IMR-90 (cell line): ENCODE measurements around the gene KRT73. TPM values are rescaled to one million over a fixed set of nuclear protein-coding genes. Genes with fewer than 3 reads are reported as not detected.

ENCODE experiments used
- ATAC-seq: fragments of 200-7000 bp; cut with Tn5 transposase; 2 replicates; pipeline ENCODE4 v1.9.1; 2020; ENCODE audit warnings: low read depth, mild to moderate bottlenecking, moderate library complexity
- Bru-seq: library from RNA; stranded (reverse); fragments of 400-500 nt; gene quantifications from one replicate; lab custom pipeline; 2021; lab: Mats Ljungman, UMichigan
- BruChase-seq, 2 experiments: library from RNA; stranded (reverse); fragments of 400-500 nt; gene quantifications; one replicate each; lab custom pipeline; 2021; lab: Mats Ljungman, UMichigan
- BruUV-seq: library from RNA; stranded (reverse); fragments of 400-500 nt; replicated peaks from 2 replicates; lab custom pipeline; 2021; lab: Mats Ljungman, UMichigan
- CTCF ChIA-PET: fragments of 300-600 bp; formaldehyde crosslinking; extraction: SDS; loops from one replicate; lab custom pipeline; 2021; ENCODE audit warnings: antibody characterized with exemption; lab: Yijun Ruan, JAX
- POLR2A ChIA-PET: fragments of 300-600 bp; sonication (Branson Sonifier 250); formaldehyde crosslinking; loops from one replicate; lab custom pipeline; 2022; ENCODE audit warnings: antibody characterized with exemption; ENCODE audit not compliant: unreplicated experiment; lab: Charles Lee
- DNase-seq: peaks from one replicate; pipeline ENCODE4 v3.0.0; 2013
- H2AFZ ChIP-seq: replicated peaks from 2 replicates; pipeline ENCODE3; 2013; ENCODE audit warnings: low read length, mild to moderate bottlenecking; ENCODE audit not compliant: poor library complexity
- H2AK5ac ChIP-seq: 2 replicates; pipeline ENCODE4 v1.6.1; 2013; ENCODE audit warnings: low read depth, low read length, inconsistent platforms
- H2AK9ac ChIP-seq: replicated peaks from 2 replicates; pipeline ENCODE3; 2013; ENCODE audit warnings: mild to moderate bottlenecking, low read depth, low read length, moderate library complexity; ENCODE audit not compliant: poor library complexity
- H2BK120ac ChIP-seq: 2 replicates; pipeline ENCODE4 v1.6.1; 2013; ENCODE audit warnings: low read depth, low read length, inconsistent platforms
- H2BK15ac ChIP-seq: 3 replicates; pipeline ENCODE4 v1.6.1; 2013; ENCODE audit warnings: low read depth, low read length, inconsistent platforms
- H2BK20ac ChIP-seq: 2 replicates; pipeline ENCODE4 v1.6.1; 2013; ENCODE audit warnings: low read depth, mild to moderate bottlenecking, inconsistent platforms, low read length, moderate library complexity
- H2BK5ac ChIP-seq: 2 replicates; pipeline ENCODE4 v1.6.1; 2013; ENCODE audit warnings: mild to moderate bottlenecking, low read depth, low read length, inconsistent platforms; ENCODE audit not compliant: poor library complexity, severe bottlenecking
- H3K14ac ChIP-seq: replicated peaks from 2 replicates; pipeline ENCODE4 v1.6.1; 2013; ENCODE audit warnings: low read depth, low read length, inconsistent platforms
- H3K18ac ChIP-seq: 2 replicates; pipeline ENCODE4 v1.6.1; 2013; ENCODE audit warnings: low read depth, low read length, control low read depth
- H3K23ac ChIP-seq: 2 replicates; pipeline ENCODE4 v1.6.1; 2013; ENCODE audit warnings: low read depth, low read length, inconsistent platforms
- H3K27ac ChIP-seq: 2 replicates; pipeline ENCODE4 v1.5.1; 2013; ENCODE audit warnings: mild to moderate bottlenecking, control low read depth, low read length; ENCODE audit not compliant: insufficient read depth
- H3K27me3 ChIP-seq: 2 replicates; pipeline ENCODE4 v1.6.1; 2013; ENCODE audit warnings: low read length; ENCODE audit not compliant: control insufficient read depth, insufficient read depth
- H3K36me3 ChIP-seq: 2 replicates; pipeline ENCODE4 v1.6.1; 2013; ENCODE audit warnings: low read length, mixed read lengths; ENCODE audit not compliant: control insufficient read depth, insufficient read depth
- H3K4ac ChIP-seq: 2 replicates; pipeline ENCODE4 v1.6.1; 2013; ENCODE audit warnings: low read depth, low read length, inconsistent platforms
- H3K4me1 ChIP-seq: 2 replicates; pipeline ENCODE4 v1.6.1; 2013; ENCODE audit warnings: low read length, mixed read lengths; ENCODE audit not compliant: control insufficient read depth, insufficient read depth
- H3K4me2 ChIP-seq: 2 replicates; pipeline ENCODE4 v1.6.1; 2013; ENCODE audit warnings: low read depth, mild to moderate bottlenecking, control low read depth, low read length, moderate library complexity
- H3K4me3 ChIP-seq: 2 replicates; pipeline ENCODE4 v1.5.1; 2013; ENCODE audit warnings: low read depth, mild to moderate bottlenecking, control low read depth, low read length, moderate library complexity; ENCODE audit not compliant: insufficient read depth
- H3K56ac ChIP-seq: 2 replicates; pipeline ENCODE4 v1.6.1; 2013; ENCODE audit warnings: low read length, inconsistent platforms; ENCODE audit not compliant: insufficient read depth; ENCODE audit errors: extremely low read depth
- H3K79me1 ChIP-seq, 2 experiments: 2 replicates each; pipeline ENCODE4 v1.6.1; 2013; ENCODE audit warnings: low read length in 2 of 2, inconsistent platforms in 1 of 2, low read depth in 1 of 2
- H3K9ac ChIP-seq: 2 replicates; pipeline ENCODE4 v1.6.1; 2013; ENCODE audit warnings: low read depth, low read length, control low read depth
- H3K9me1 ChIP-seq: 2 replicates; pipeline ENCODE4 v1.6.1; 2013; ENCODE audit warnings: low read length, inconsistent platforms; ENCODE audit not compliant: insufficient read depth
- H3K9me3 ChIP-seq: 2 replicates; pipeline ENCODE4 v1.6.1; 2013; ENCODE audit warnings: low read length; ENCODE audit not compliant: control insufficient read depth, insufficient read depth
- H4K20me1 ChIP-seq: 2 replicates; pipeline ENCODE4 v1.6.1; 2013; ENCODE audit warnings: low read length, inconsistent platforms; ENCODE audit not compliant: insufficient read depth
- H4K5ac ChIP-seq: 2 replicates; pipeline ENCODE4 v1.6.1; 2013; ENCODE audit warnings: mild to moderate bottlenecking, low read depth, low read length, control low read depth
- H4K8ac ChIP-seq, 2 experiments: 2 replicates each; pipeline ENCODE4 v1.6.1; 2013; ENCODE audit warnings: low read depth in 2 of 2, low read length in 2 of 2, control low read depth in 1 of 2, inconsistent platforms in 1 of 2
- H4K91ac ChIP-seq: 2 replicates; pipeline ENCODE4 v1.6.1; 2013; ENCODE audit warnings: low read depth, low read length, inconsistent platforms; ENCODE audit not compliant: insufficient read depth
- CHD1 ChIP-seq: IDR thresholded peaks from 2 replicates; pipeline ENCODE4 v1.6.1; 2012; ENCODE audit warnings: low read depth, low read length, improper control_type of control experiment
- MXI1 ChIP-seq: IDR thresholded peaks from 2 replicates; pipeline ENCODE4 v1.6.1; 2012; ENCODE audit warnings: low read depth, mild to moderate bottlenecking, low read length, moderate library complexity, borderline replicate concordance
- NFE2L2 ChIP-seq: fragments of 150-350 bp; IDR thresholded peaks from 2 replicates; pipeline ENCODE4 v1.6.1; 2016; ENCODE audit warnings: low read depth, mild to moderate bottlenecking, low read length
- SMC3 ChIP-seq: fragments of 150-350 bp; IDR thresholded peaks from 2 replicates; pipeline ENCODE4 v1.6.1; 2016; ENCODE audit warnings: low read depth, mild to moderate bottlenecking, antibody characterized with exemption, low read length, moderate library complexity
- WGBS, 2 experiments: methylation state at CpG; one replicate each; pipeline versions ENCODE4 v1.1.5 to v1.1.7; 2013; ENCODE audit warnings: missing lambda C conversion rate in 2 of 2; ENCODE audit not compliant: insufficient read length in 1 of 2; ENCODE audit errors: extremely low coverage in 2 of 2; 5-methylcytosine and 5-hydroxymethylcytosine counted together
- dilution Hi-C: fragments of 300-500 bp; cut with HindIII; formaldehyde crosslinking; loops from one replicate; pipeline ENCODE4 v1.14.3; 2018; ENCODE audit warnings: low sequenced_read_pairs; ENCODE audit not compliant: unreplicated experiment
- in situ Hi-C: fragments of 300-500 bp; cut with MboI; formaldehyde crosslinking; loops from 3 replicates; pipeline ENCODE4 v1.14.3; 2019; ENCODE audit warnings: low sequenced_read_pairs, inconsistent platforms, mixed read lengths
- intact Hi-C: fragments of 100-400 bp; cut with micrococcal nuclease; formaldehyde crosslinking; loops from 2 replicates; pipeline ENCODE4 v1.10.0; 2022
- long read RNA-seq: library from polyadenylated mRNA; unstranded; transcript quantifications from one replicate; pipeline ENCODE4 v2.0.0, GENCODE V29; 2021; ENCODE audit not compliant: unreplicated experiment
- polyA plus RNA-seq, 3 experiments: library from polyadenylated mRNA; depleted of rRNA; stranded (reverse); fragments of >200 nt; gene quantifications; 2 replicates each; pipeline ENCODE4 v1.2.3, GENCODE V29; 2012; ENCODE audit warnings: low replicate concordance in 1 of 3
- total RNA-seq: library from RNA; depleted of rRNA; stranded (reverse); fragments of >200 nt; gene quantifications from 2 replicates; pipeline ENCODE4 v1.2.3, GENCODE V29; 2012; rRNA removed
- TF ChIP-seq, protein P1 (sequence below): conservative IDR thresholded peaks from 2 replicates; pipeline ENCODE4 v1.5.1; 2012; ENCODE audit warnings: mild to moderate bottlenecking, low read depth, low read length, improper control_type of control experiment

The KRT73 gene
- not detected in 2 replicates for total RNA-seq
- polyA plus RNA-seq (2012; rRNA removed) = not detected in 2 replicates
- not detected in 2 replicates for polyA plus RNA-seq (2012; cell fraction: cytosol; rRNA removed)
- polyA plus RNA-seq (2012; cell fraction: nucleus; rRNA removed; ENCODE audit: low replicate concordance) = not detected in 2 replicates
- Bru-seq, nascent RNA = not detected
- BruChase-seq, experiment 1, labeled RNA remaining after a 6-hour chase = not detected
- not detected for BruChase-seq, experiment 2, labeled RNA remaining after a 2-hour chase
- long read RNA-seq = 0 reads

- H3K4ac ChIP-seq = no peak within 1 kb of the TSS
- H3K27me3 ChIP-seq = peaks cover 21% of the 10 kb centered on the region
- DNase-seq (no peak), ATAC-seq (no peak)
- no peak within 1 kb of the TSS for H3K23ac ChIP-seq
- H2BK5ac ChIP-seq = no peak within 1 kb of the TSS
- H3K9ac ChIP-seq = no peak within 1 kb of the TSS
- H4K8ac ChIP-seq = no peak within 1 kb of the TSS
- ChIA-PET POLR2A (no interaction called here), CTCF (no interaction called here)
- H3K9me1 ChIP-seq = no peaks in the 10 kb centered on the region
- no peaks in the 10 kb centered on the region for H3K79me1 ChIP-seq
- no peak within 1 kb of the TSS for H2BK20ac ChIP-seq
- no peak within 1 kb of the TSS for H2BK120ac ChIP-seq
- no peaks in the 10 kb centered on the region for H3K4me1 ChIP-seq
- BruUV-seq = no TSS peak
- no peak within 1 kb of the TSS for H3K27ac ChIP-seq
- no peaks in the 10 kb centered on the region for H3K36me3 ChIP-seq
- H2BK15ac ChIP-seq = no peak within 1 kb of the TSS
- no peak within 1 kb of the TSS for H4K5ac ChIP-seq
- H3K14ac ChIP-seq = no peak within 1 kb of the TSS
- TF ChIP-seq SMC3 (no peak), MXI1 (no peak), NFE2L2 (no peak), CHD1 (no peak)
- TF ChIP-seq, protein P1, sequence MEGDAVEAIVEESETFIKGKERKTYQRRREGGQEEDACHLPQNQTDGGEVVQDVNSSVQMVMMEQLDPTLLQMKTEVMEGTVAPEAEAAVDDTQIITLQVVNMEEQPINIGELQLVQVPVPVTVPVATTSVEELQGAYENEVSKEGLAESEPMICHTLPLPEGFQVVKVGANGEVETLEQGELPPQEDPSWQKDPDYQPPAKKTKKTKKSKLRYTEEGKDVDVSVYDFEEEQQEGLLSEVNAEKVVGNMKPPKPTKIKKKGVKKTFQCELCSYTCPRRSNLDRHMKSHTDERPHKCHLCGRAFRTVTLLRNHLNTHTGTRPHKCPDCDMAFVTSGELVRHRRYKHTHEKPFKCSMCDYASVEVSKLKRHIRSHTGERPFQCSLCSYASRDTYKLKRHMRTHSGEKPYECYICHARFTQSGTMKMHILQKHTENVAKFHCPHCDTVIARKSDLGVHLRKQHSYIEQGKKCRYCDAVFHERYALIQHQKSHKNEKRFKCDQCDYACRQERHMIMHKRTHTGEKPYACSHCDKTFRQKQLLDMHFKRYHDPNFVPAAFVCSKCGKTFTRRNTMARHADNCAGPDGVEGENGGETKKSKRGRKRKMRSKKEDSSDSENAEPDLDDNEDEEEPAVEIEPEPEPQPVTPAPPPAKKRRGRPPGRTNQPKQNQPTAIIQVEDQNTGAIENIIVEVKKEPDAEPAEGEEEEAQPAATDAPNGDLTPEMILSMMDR = no peak
- H3K4me3 ChIP-seq = no peak within 1 kb of the TSS
- 75% methylated on average over 5 of the region's 14 CpGs; no CpG with 5 or more reads in 1 of the 2 experiments for WGBS, 2 experiments
- H4K91ac ChIP-seq = no peak within 1 kb of the TSS
- no peak within 1 kb of the TSS for H2AK9ac ChIP-seq
- H2AFZ ChIP-seq = peak within 1 kb of the TSS; percentile 49
- H3K56ac ChIP-seq = no peak within 1 kb of the TSS
- no peak within 1 kb of the TSS for H2AK5ac ChIP-seq
- no peaks in the 10 kb centered on the region for H4K20me1 ChIP-seq
- intact Hi-C loops (no loop called here), in situ Hi-C loops (no loop called here), dilution Hi-C loops (no loop called here)
- H3K4me2 ChIP-seq = no peak within 1 kb of the TSS
- H3K18ac ChIP-seq = no peak within 1 kb of the TSS
- no peaks in the 10 kb centered on the region for H3K9me3 ChIP-seq
Observed at GRCh38 chr12:52618216-52618615, at the start of gene KRT73. Gene KRT73, minus strand, starts transcription at chr12:52618559. Its CDS starts 35 bp downstream, at chr12:52618524.
